Occipital lobe (tissue), 2 donors: ENCODE data around the gene DES. TPM values are rescaled to one million over a fixed set of nuclear protein-coding genes. Genes with fewer than 3 reads are reported as not detected.
A peak's percentile ranks its signal among the peaks of the same experiment; 100 is the strongest.
"Not testable (repeated sequence)": the region's sequence is repeated elsewhere in the genome, so short reads cannot be mapped to it uniquely, and the experiment has no call there.

Experiments
- DNase-seq: peaks from one replicate; lab custom pipeline; 2025; lab: John Stamatoyannopoulos, UW
- total RNA-seq: library from RNA; depleted of rRNA; stranded (reverse); fragments of >200 nt; gene quantifications from one replicate; pipeline ENCODE4 v1.2.3, GENCODE V29; 2014

The DES gene
- total RNA-seq, 1 donor from 2014 or later = 2.3 TPM

- no peak for DNase-seq
Measured at GRCh38 chr2:219399716-219400478, 18.3 kb upstream of the DES start.

GRCh38 chr2:219400562-219400961 is 17.6 kb upstream of the DES start:
- no peak for DNase-seq

- DNase-seq = no peak
Measured at GRCh38 chr2:219401606-219402005, 16.6 kb upstream of the DES start.

GRCh38 chr2:219402665-219403515 is 15.3 kb upstream of the DES start:
- DNase-seq = peak; percentile 50

- DNase-seq = no peak
Measured at GRCh38 chr2:219403861-219404260, 14.3 kb upstream of the DES start.

- DNase-seq = no peak
Measured at GRCh38 chr2:219404291-219404910, 13.8 kb upstream of the DES start.

- no peak for DNase-seq
Measured at GRCh38 chr2:219404954-219405353, 13.2 kb upstream of the DES start.

- DNase-seq = no peak
Measured at GRCh38 chr2:219405451-219405850, 12.7 kb upstream of the DES start.

GRCh38 chr2:219405958-219406860 is 12.0 kb upstream of the DES start:
- no peak for DNase-seq

GRCh38 chr2:219406861-219407230 is 11.3 kb upstream of the DES start:
- no peak for DNase-seq

GRCh38 chr2:219407343-219407742 is 10.8 kb upstream of the DES start:
- DNase-seq = not testable (repeated sequence)

GRCh38 chr2:219408204-219408603 is 10.0 kb upstream of the DES start:
- no peak for DNase-seq

GRCh38 chr2:219408631-219409030 is 9.5 kb upstream of the DES start:
- no peak for DNase-seq

- no peak for DNase-seq
Measured at GRCh38 chr2:219409619-219410018, 8.6 kb upstream of the DES start.

GRCh38 chr2:219410390-219410789 is 7.8 kb upstream of the DES start:
- no peak for DNase-seq

GRCh38 chr2:219414857-219415256 is 3.3 kb upstream of the DES start:
- no peak for DNase-seq

GRCh38 chr2:219415580-219416234 is 2.5 kb upstream of the DES start:
- no peak for DNase-seq

- DNase-seq = no peak
Measured at GRCh38 chr2:219416235-219416602, 2.0 kb upstream of the DES start.

- no peak for DNase-seq
Measured at GRCh38 chr2:219416938-219417337, 1.2 kb upstream of the DES start.

- no peak for DNase-seq
Measured at GRCh38 chr2:219417374-219417773, 803 bp upstream of the DES start.

GRCh38 chr2:219419012-219419324 is 791 bp downstream of the DES start:
- no peak for DNase-seq
